BJ (cell line): ENCODE data around the gene ZNF467. TPM values are rescaled to one million over a fixed set of nuclear protein-coding genes. Genes with fewer than 3 reads are reported as not detected.

Experiments
- CTCF ChIA-PET: fragments of 350-600 bp; formaldehyde crosslinking; extraction: SDS; loops from one replicate; lab custom pipeline; 2021; ENCODE audit warnings: antibody characterized with exemption, inconsistent platforms; lab: Yijun Ruan, JAX
- POLR2A ChIA-PET: fragments of 300-600 bp; sonication (Branson Sonifier 250); formaldehyde crosslinking; extraction: SDS; loops from one replicate; lab custom pipeline; 2021; ENCODE audit warnings: antibody characterized with exemption; lab: Charles Lee
- DNase-seq: peaks from one replicate; pipeline ENCODE4 v3.0.0-alpha.2; 2011; ENCODE audit warnings: low read depth
- H3K27me3 ChIP-seq: 2 replicates; pipeline ENCODE4 v1.6.0; 2011; ENCODE audit warnings: low read length; ENCODE audit not compliant: control insufficient read depth, insufficient read depth
- H3K36me3 ChIP-seq: 2 replicates; pipeline ENCODE4 v1.5.1; 2011; ENCODE audit warnings: low read length; ENCODE audit not compliant: control insufficient read depth, insufficient read depth
- H3K4me3 ChIP-seq: 2 replicates; pipeline ENCODE4 v1.5.1; 2011; ENCODE audit warnings: low read depth, mild to moderate bottlenecking, control low read depth, low read length
- polyA plus RNA-seq: library from polyadenylated mRNA; depleted of rRNA; stranded (reverse); fragments of >200 nt; gene quantifications from 2 replicates; pipeline ENCODE4 v1.2.3, GENCODE V29; 2011
- TF ChIP-seq, protein P1 (sequence below): IDR thresholded peaks from 2 replicates; pipeline ENCODE4 v1.5.1; 2011; ENCODE audit warnings: low read depth, mild to moderate bottlenecking, control low read depth, inconsistent platforms, low read length, moderate library complexity; ENCODE audit not compliant: insufficient read depth

Gene ZNF467
- polyA plus RNA-seq, 1 experiment, result 1.6 TPM

DNA sequence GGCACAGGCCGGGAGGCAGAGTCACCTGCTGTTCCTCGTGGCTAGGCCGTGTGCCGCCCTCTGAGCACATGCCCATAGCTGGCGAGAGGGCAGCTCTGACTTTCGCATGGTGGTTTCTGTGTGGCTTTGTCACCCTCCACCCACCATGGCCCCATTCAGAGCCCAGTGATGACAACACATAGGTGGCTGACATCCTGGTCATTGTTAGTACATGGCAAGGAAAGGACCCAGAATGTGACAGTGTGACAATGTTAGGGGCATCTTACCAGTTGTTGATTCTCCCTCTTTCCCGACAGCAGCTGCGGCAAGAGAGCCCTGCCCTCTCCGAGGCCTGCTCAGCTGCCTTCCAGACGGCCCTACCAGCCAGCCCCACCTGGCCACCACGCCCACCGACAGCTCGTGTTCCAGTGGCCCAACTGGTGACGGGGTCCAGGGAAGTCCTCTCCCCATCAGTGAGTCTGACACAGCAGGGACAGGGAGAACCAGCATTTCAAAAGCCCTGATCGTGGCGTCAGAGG lies 52.2 kb downstream of the ZNF467 start:
- no peak for DNase-seq
- Histone ChIP-seq H3K36me3 (peaks cover 26% of the 10 kb centered on the region), H3K27me3 (no peaks in the 10 kb centered on the region), H3K4me3 (no peak overlapping the region)
- CTCF ChIA-PET, result interaction anchor here (0.7 to 1.9 kb wide), 2 partner anchors 17 to 21 kb away, joined by 3 to 5 read pairs; no protein-coding TSS in a partner anchor
- TF ChIP-seq, protein P1, sequence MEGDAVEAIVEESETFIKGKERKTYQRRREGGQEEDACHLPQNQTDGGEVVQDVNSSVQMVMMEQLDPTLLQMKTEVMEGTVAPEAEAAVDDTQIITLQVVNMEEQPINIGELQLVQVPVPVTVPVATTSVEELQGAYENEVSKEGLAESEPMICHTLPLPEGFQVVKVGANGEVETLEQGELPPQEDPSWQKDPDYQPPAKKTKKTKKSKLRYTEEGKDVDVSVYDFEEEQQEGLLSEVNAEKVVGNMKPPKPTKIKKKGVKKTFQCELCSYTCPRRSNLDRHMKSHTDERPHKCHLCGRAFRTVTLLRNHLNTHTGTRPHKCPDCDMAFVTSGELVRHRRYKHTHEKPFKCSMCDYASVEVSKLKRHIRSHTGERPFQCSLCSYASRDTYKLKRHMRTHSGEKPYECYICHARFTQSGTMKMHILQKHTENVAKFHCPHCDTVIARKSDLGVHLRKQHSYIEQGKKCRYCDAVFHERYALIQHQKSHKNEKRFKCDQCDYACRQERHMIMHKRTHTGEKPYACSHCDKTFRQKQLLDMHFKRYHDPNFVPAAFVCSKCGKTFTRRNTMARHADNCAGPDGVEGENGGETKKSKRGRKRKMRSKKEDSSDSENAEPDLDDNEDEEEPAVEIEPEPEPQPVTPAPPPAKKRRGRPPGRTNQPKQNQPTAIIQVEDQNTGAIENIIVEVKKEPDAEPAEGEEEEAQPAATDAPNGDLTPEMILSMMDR, result no peak
- POLR2A ChIA-PET, result no interaction called here

DNA sequence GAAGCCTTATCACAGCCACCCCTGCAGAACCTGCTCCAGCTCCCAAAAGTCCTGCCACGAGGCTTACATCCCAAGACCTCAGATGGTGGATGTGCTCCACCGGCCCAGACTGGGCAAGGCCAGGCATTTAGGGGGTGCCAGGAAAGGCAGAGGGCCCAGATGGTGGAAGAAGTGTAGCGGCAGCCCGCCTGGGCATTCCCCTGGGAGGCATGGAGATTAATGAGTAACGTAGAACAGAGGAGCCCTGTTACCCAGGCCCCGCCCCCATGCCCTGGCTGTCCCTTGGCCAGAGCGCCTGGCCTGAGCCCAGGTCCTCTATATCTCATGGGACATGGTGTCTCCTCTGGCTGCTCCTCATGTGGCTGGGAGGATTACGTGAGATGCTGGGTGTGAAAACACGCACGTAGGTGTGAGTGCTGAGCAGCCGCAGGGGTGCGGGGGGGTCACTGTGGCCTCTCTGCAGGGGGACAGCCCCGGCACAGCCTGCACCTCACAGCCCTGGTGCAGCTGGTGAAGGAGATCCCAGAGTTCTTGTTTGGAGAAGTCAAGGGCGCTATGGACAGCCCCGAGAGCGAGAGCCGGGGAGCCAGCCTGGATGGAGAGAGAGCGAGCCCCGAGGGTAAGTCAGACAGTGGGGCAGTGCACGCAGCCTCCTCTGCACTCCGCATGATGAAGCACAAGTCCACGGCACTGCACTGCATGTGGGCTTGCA lies 52.9 kb downstream of the ZNF467 start:
- no peak for DNase-seq
- Histone ChIP-seq H3K36me3 (peaks cover 24% of the 10 kb centered on the region), H3K4me3 (no peak overlapping the region), H3K27me3 (no peaks in the 10 kb centered on the region)
- ChIA-PET CTCF (interaction anchor here (1.9 kb wide), 1 partner anchor 22 kb away, joined by 5 read pairs; no protein-coding TSS in a partner anchor), POLR2A (no interaction called here)
- TF ChIP-seq, protein P1, result no peak

DNA sequence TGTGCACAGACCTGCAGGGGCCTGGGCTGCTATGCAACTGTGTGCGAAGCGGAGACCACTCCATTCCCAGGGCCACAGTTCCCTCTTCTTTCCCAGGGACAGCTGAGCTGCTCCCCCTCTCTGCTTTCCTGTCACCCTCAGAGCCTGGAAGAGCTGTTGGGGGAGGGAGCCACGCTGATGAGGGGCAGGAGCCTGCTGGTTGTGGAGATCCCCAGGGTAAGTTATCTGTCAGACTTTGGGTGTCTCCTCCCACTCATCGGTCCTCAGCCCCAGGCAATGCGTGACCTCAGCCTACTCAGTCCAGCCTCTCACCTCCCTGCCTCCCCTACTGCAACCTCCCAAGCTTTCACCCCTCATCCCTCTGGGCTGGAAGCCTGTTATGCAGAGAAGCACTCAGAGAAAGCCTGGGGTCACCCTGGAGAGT lies 53.5 kb downstream of the ZNF467 start:
- peaks cover 24% of the 10 kb centered on the region for H3K36me3 ChIP-seq
- POLR2A ChIA-PET, result no interaction called here
- CTCF ChIA-PET, result interaction anchor here (1.9 kb wide), 1 partner anchor 22 kb away, joined by 5 read pairs; no protein-coding TSS in a partner anchor
- H3K4me3 ChIP-seq, result no peak overlapping the region
- TF ChIP-seq, protein P1, result no peak
- no peak for DNase-seq
- no peaks in the 10 kb centered on the region for H3K27me3 ChIP-seq

DNA sequence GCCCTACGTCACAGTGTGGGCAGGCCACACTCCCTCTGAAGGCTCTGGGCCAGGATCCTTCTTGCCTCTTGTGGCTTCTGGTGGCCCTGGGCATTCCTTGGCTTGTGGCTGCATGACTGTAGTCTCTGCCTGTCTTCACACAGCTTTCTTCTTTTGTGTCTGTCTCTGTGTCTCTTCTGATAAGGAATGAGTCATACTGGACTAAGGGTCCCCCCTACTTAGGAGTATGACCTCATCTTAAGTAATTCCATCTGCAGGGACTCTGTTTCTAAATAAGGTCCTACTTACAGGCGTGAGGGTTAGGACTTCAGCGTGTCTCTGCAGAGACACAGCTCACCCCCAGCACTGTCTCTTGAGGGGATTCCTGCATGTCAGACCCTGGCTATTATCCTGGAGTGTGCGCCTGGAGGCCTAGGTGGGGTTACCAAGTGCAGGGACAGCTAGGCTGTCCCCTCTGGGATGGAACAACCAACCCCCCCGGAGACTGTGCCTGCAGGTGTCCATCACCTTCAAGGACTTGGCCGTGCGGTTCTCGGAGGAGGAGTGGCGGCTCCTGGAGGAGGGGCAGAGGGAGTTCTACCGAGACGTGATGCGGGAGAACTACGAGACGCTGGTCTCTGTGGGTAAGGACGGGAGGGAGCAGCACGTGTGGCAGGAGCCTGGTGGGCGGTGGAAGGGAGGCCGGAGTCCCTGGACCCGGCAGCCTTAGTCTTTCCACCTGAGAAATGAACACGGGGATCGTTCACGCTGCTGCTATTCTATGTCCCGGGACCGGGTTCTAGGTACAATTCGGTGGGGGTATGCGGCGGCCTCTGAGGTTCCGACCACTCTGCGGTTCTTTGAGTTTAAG lies 54.1 kb downstream of the ZNF467 start:
- Histone ChIP-seq H3K27me3 (no peaks in the 10 kb centered on the region), H3K4me3 (no peak overlapping the region), H3K36me3 (peaks cover 21% of the 10 kb centered on the region)
- DNase-seq, result peak; percentile 9
- ChIA-PET POLR2A (no interaction called here), CTCF (interaction anchor here (1.9 kb wide), 1 partner anchor 23 kb away, joined by 5 read pairs; no protein-coding TSS in a partner anchor)
- TF ChIP-seq, protein P1, result no peak

DNA sequence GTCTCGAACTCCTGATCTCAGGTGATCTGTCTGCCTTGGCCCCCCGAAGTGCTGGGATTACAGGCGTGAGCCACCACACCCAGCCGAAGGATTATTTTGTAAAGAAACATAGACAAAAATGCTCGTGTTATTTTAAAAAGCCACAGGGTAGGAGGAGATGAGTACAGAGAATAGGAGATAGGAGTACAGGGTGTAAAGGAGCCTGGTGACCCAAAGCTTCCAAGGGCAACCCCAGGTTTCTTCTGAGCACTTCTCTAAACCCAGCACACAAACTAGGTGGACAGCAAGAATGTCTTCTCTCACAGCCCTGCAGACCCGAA lies 54.7 kb downstream of the ZNF467 start:
- POLR2A ChIA-PET, result no interaction called here
- CTCF ChIA-PET, result no interaction called here
- DNase-seq, result no peak
- no peak overlapping the region for H3K4me3 ChIP-seq
- H3K27me3 ChIP-seq, result no peaks in the 10 kb centered on the region
- TF ChIP-seq, protein P1, result no peak
- H3K36me3 ChIP-seq, result peaks cover 19% of the 10 kb centered on the region
